GM21786 (cell line): Measurements from ENCODE around the gene STK17B.
A peak's percentile ranks its signal among the peaks of the same experiment; 100 is the strongest.

Experiments used
- ATAC-seq: cut with Tn5 transposase; IDR thresholded peaks from one replicate; pipeline ENCODE4 v1.9.1; 2021; ENCODE audit not compliant: unreplicated experiment

Gene STK17B

GRCh38 chr2:196184921-196185320 is 13.5 kb upstream of the STK17B start:
- ATAC-seq = no peak

DNA sequence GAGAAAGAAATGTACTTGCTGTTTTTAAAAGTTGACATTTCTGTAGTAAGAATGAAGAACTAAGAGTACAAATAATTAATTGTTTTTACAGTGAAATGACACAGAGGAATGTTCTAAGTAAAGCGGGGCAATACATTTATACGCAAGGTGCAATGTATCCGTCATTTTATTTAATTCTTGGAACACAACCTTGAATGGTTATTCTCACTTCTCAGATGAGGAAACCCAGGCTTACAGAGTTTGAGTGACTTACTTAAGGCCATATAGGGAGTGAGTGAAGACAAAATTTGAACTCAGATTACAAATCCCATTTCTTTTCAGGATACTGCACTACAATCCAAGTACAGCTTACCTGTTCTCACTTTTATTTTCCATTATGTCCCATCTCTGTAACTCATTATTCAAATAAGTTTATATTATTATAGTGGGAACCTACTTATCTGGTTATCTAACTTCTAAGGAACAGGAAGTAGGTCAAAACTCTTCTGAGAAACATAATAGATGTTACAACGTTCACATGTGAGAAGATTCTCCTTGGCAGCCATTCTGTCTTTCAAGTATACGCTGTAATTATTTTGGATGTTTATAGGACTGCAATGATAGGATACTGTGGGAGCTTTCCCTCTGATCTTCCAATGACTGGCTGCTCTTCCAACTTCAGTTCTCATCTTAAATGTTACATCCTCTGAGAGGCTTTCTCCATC is 12.3 kb upstream of the STK17B start:
- ATAC-seq = no peak

DNA sequence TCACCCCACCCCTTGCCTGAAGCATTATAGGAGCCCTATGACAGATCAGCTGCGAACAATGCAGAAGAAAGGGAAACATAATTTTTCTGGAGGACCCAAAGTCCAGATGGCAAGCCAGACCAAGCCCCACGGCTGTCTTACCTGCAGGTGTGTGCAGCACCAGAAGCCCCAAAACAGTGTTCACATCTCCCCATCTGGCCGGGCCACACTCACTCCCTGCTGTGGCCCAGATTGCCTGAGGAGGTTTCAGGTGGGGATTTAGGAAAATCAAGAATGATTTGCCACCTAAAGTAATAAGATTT is 11.7 kb upstream of the STK17B start:
- ATAC-seq = no peak

DNA sequence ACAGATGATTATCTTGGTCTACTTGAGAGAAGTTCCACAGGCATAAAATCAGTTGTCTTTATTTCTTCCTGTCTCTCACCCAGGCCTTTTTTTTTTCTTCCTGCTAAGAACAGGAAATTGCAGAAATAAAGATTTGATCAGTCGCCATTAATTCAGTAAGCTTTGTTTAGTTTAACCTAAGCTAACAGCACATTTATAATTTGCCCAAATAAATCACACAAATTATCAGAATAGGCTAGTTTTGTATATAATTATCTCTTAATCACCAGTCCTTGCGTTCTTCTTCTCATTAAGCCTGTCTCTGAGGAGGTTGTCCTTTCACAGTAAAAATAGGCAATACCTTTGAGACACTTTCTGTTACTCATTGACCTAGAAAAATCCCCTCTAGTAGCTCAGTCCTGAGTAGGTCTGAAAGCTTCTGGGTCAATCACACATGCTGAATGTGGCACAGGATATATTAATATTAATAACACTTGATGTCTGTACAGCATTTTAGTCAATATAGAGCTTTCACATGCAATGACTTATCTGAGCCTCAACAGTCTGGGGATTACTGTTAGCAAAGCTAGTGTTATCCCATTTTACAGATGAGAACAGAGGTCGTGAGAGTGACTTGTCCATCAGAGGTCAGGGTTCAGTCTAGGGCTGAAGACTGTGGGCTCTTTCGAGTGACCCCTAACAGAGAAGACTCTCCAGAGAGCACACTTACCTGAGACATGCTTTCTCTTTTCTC is 11.2 kb upstream of the STK17B start:
- ATAC-seq = peak; percentile 90

DNA sequence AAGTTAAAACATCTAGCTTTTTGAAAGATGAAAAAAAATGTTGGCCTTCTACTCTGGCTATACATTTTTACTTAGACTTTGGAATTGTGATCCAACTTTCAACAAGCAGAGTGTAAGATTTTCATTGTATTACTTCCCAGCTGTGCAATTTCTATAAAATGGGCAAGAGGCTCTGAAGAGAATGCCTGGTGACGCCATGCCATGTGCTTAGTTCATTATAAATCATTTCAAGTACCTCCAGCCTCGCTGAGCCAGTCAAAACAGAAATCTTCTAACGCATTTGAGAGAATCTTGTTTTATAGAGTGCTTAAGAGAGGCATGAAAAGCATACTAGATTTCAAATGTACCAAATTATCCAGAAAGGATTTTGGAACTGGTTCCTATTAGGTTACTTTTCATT is 10.1 kb upstream of the STK17B start:
- no peak for ATAC-seq

DNA sequence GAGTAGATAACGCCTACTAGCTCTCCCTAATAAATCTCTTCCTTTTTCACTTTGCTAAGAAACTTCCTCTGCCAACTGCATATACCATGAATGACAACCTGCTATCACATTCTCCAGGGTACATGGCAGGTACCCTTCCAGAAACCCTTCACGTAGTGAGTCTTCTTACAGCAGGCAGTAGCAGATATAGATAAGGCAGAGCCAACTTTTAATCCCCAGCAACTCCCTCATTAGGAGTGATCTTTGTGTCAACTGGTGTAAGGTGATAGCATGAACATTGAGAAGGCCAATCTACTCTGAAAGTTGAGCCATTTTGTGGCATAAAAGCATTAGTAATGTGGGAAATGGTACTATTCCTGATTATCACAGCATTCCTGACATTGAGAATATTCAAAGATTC is 5.7 kb upstream of the STK17B start:
- no peak for ATAC-seq

DNA sequence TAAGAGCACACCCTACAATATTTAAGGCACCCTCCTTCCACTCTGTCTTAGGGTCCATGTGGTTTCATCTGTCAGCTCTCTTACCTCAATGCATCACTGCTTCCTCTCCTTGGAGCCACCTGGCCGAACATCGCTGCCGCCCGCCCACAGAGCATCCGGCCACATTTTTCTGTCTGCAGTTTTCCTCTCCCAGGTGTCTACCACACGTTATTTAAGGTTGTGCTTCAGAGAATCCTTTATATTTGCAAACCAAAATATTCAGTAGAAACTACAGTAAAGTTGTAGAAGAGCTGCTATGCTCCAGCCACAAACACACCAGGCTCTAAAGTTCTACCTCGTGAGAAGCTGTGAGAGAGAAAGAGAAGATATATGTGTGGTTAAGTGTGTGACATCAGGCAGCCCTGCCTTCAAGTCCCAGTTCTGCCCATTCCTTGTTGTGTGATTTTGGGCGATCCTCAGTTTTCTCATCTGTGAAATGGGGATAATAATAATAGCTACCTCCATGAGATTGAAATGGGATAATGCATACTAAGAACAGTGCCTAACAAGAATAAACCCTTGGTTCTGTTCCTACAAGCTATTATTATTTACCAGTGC is 4.9 kb upstream of the STK17B start:
- ATAC-seq = peak; percentile 61

DNA sequence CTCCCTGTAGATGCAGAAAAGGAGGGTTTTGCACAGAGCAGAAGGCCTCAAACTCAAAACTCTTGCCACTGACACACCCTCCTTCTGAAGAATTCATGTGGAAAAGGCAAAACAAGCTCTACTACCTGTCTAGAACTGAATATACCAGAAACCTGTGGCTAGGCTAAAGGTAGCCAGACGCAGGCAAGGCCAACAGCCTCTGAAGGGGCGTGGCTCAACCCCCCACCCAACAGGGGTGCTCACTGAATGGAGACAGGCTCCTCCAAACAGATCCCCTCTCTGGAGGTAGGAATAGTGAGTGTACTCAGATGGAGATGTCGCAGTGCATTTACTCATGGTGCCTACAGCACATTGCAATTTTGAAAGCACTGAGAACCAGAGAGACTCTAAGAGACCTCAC is 3.0 kb upstream of the STK17B start:
- no peak for ATAC-seq

DNA sequence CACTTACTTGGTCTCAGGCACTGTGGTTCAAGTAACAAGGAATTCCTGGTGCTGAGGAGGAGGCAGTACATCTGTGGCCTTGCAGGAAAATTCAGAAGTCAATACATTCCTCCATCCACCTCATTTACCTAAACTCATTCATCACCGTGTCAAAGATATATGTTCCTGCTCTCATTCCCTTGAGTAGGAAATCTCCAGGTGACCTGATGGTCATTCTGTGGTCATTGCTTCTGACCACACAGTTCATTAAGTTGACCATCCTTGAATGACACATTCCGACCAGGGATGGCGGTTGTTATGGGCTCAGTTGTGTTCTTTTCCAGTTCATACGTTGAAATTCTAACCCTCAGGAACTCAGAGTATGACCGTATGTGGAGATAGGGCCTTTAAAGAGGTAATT is 2.1 kb upstream of the STK17B start:
- ATAC-seq = no peak

DNA sequence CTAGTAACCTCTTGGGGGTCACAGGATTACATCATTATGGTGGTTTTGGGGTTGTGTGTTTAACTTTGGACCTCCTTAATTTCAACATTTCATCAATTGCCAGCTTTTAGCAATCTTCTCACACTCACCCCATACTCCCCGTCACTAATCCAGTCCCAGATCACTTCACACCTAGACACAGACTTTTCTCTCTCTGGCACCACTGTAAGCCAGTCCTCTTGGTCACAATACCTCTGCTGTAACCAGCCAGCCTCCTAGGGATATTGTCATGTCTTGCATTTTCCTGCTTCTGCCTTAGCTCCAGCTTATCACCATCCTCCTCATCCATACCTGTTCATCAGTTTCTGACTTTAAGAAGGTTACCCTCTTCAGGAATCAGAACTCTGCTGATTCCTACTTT is 1.6 kb upstream of the STK17B start:
- no peak for ATAC-seq

- ATAC-seq = no peak
Observed at GRCh38 chr2:196171946-196172345, 568 bp upstream of the STK17B start.

- peak; percentile 0 for ATAC-seq
Observed at GRCh38 chr2:196170606-196171247, 651 bp downstream of the STK17B start.

- peak; percentile 20 for ATAC-seq
Observed at GRCh38 chr2:196170213-196170605, 1.2 kb downstream of the STK17B start.

DNA sequence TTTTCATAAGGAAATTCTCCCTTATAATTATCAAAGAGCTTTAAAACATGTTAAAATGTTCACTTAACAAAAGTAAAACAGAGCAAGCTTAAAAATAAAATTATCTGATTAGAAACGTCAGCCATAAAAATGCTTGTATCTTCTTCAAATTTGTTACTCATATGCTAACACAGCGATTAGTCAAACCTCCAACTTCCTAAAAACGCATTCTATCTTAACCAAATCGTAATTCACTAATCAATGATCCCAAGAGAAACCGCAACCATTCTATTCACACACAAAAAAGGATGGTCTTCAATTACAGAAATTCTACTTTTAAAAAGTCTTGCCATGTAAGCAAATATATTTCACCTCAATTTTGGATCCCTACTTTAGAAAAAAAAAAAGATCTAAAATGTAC is 1.9 kb downstream of the STK17B start:
- ATAC-seq = no peak

- ATAC-seq = no peak
Observed at GRCh38 chr2:196168181-196168580, 3.2 kb downstream of the STK17B start.

DNA sequence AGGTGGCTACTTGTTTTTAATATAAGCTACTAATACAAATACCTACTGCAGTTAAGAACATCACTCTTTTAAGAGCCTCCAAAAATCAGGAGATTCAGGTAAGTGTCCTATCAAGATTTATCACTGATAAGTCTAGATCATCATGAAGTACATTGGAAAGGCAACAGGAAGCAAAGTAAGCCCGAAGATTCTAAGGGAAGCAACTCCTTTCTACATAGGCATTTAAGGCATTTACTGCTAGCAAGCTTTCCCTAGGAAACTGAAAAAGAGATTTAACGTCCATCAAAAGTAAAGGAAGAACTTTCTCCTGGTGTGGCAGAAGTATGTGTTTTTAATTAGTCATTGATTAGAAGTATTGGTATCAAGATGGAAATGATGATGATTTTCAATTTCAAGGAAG is 3.7 kb downstream of the STK17B start:
- no peak for ATAC-seq

GRCh38 chr2:196166876-196167275 is 4.5 kb downstream of the STK17B start:
- no peak for ATAC-seq

GRCh38 chr2:196165016-196165415 is 6.4 kb downstream of the STK17B start:
- ATAC-seq = no peak

DNA sequence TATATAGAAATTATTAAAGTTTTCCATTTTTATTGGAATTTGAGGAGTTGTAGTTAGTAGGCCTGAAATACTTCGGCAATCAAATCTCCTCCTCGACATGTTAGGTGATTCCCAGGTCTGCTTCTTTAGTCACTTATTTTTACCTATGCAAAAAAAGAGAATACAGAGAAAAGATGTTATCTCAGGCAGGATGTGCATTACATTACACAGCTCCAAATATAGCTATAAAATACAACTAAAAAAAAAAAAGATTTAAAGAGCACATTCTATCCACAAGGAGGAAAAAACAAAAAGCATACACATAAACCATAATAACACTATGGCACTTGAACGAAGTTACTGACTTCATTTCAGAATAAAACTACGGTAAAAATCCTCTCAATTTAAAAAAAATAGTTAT is 8.1 kb downstream of the STK17B start:
- ATAC-seq = no peak

- ATAC-seq = no peak
Observed at GRCh38 chr2:196162586-196163175, 8.7 kb downstream of the STK17B start.

- no peak for ATAC-seq
Observed at GRCh38 chr2:196160946-196161345, 10.4 kb downstream of the STK17B start.

- peak; percentile 75 for ATAC-seq
Observed at GRCh38 chr2:196160101-196160500, 11.3 kb downstream of the STK17B start.
